Ureter (tissue), 1 donor: ENCODE results near the gene PUS10. TPM values are rescaled to one million over a fixed set of nuclear protein-coding genes. Genes with fewer than 3 reads are reported as not detected.
"Not testable (repeated sequence)": the region's sequence is repeated elsewhere in the genome, so short reads cannot be mapped to it uniquely, and the experiment has no call there.

Experiments
- DNase-seq: peaks from one replicate; pipeline ENCODE4 v3.0.0-alpha.2; 2020; ENCODE audit warnings: low spot score
- total RNA-seq: library from RNA; stranded (reverse); gene quantifications from one replicate; pipeline ENCODE4 v1.2.4, GENCODE V29; 2023
- donor health status: DM: yes; HTN: yes; CAD: no.

The PUS10 gene
- total RNA-seq, 1 donor from 2014 or later = 7.5 TPM

GRCh38 chr2:61013382-61013781, 4.7 kb downstream of the PUS10 start:
- DNase-seq = no peak

- DNase-seq = not testable (repeated sequence)
Measured at GRCh38 chr2:61012303-61012702, 5.8 kb downstream of the PUS10 start.

- DNase-seq = no peak
Measured at GRCh38 chr2:61011678-61012077, 6.4 kb downstream of the PUS10 start.

- DNase-seq = no peak
Measured at GRCh38 chr2:61009355-61009754, 8.7 kb downstream of the PUS10 start.

- DNase-seq = no peak
Measured at GRCh38 chr2:61006486-61007105, 11.5 kb downstream of the PUS10 start.

GRCh38 chr2:61005736-61006135, 12.3 kb downstream of the PUS10 start:
- DNase-seq = no peak

- no peak for DNase-seq
Measured at GRCh38 chr2:60998628-60999545, 19.2 kb downstream of the PUS10 start.

- DNase-seq = no peak
Measured at GRCh38 chr2:60994131-60994530, 23.9 kb downstream of the PUS10 start.

- DNase-seq = no peak
Measured at GRCh38 chr2:60992985-60993392, 25.1 kb downstream of the PUS10 start.

- DNase-seq = no peak
Measured at GRCh38 chr2:60991644-60992043, 26.4 kb downstream of the PUS10 start.

GRCh38 chr2:60989259-60989658, 28.8 kb downstream of the PUS10 start:
- DNase-seq = no peak

GRCh38 chr2:60987656-60988055, 30.4 kb downstream of the PUS10 start:
- not testable (repeated sequence) for DNase-seq

GRCh38 chr2:60987041-60987440, 31.0 kb downstream of the PUS10 start:
- DNase-seq = no peak

- DNase-seq = no peak
Measured at GRCh38 chr2:60984720-60985119, 33.3 kb downstream of the PUS10 start.

GRCh38 chr2:60982066-60982465, 36.0 kb downstream of the PUS10 start:
- not testable (repeated sequence) for DNase-seq

- no peak for DNase-seq
Measured at GRCh38 chr2:60980071-60980815, 37.8 kb downstream of the PUS10 start.

- no peak for DNase-seq
Measured at GRCh38 chr2:60979231-60979630, 38.8 kb downstream of the PUS10 start.

GRCh38 chr2:60977562-60977895, 40.5 kb downstream of the PUS10 start:
- DNase-seq = no peak

- DNase-seq = no peak
Measured at GRCh38 chr2:60976875-60977561, 41.0 kb downstream of the PUS10 start.

GRCh38 chr2:60976256-60976850, 41.7 kb downstream of the PUS10 start:
- no peak for DNase-seq

GRCh38 chr2:60974652-60975051, 43.4 kb downstream of the PUS10 start:
- no peak for DNase-seq

GRCh38 chr2:60973705-60974104, 44.4 kb downstream of the PUS10 start:
- DNase-seq = no peak
